Measurements from ENCODE around the gene ROPN1.

GRCh38 chr3:123926396-123926795 lies 65.5 kb downstream of the ROPN1 start:
- TF ChIP-seq EZH2 (IDR thresholded peaks at IDR 0.05; ENCODE audit: low read length, missing control alignments) (no peak), CTCF (conservative IDR thresholded peaks at IDR 0.05 in 1 of 2, IDR thresholded peaks at IDR 0.05 in 1 of 2; ENCODE audit: low read depth in 1 of 2, low read length in 2 of 2) (no peak)
